Loucy (cell line): ENCODE data around the gene RCAN1.
A peak's percentile ranks its signal among the peaks of the same experiment; 100 is the strongest.

Source experiments
- H2AFZ ChIP-seq: fragments of 200-600 bp; sonication (generic); 2 replicates; pipeline ENCODE4 v1.6.0; 2016; ENCODE audit warnings: antibody characterized with exemption, mild to moderate bottlenecking, low read length, moderate library complexity
- H3F3A ChIP-seq: fragments of 200-600 bp; 2 replicates; pipeline ENCODE4 v1.6.0; 2016; ENCODE audit warnings: antibody characterized with exemption, low read depth, mild to moderate bottlenecking
- H3K27me3 ChIP-seq: fragments of 200-600 bp; sonication (generic); 2 replicates; pipeline ENCODE4 v1.6.1; 2014; ENCODE audit warnings: low read length, mild to moderate bottlenecking; ENCODE audit not compliant: insufficient read depth, poor library complexity, severe bottlenecking
- H3K36me3 ChIP-seq: fragments of 200-600 bp; sonication (generic); 2 replicates; pipeline ENCODE4 v1.6.1; 2016; ENCODE audit warnings: low read length; ENCODE audit not compliant: insufficient read depth
- H3K4me1 ChIP-seq: fragments of 200-600 bp; sonication (generic); 2 replicates; pipeline ENCODE4 v1.5.1; 2014; ENCODE audit warnings: low read length, mild to moderate bottlenecking; ENCODE audit not compliant: insufficient read depth, poor library complexity, severe bottlenecking
- H3K4me2 ChIP-seq: fragments of 200-600 bp; sonication (generic); 2 replicates; pipeline ENCODE4 v1.6.0; 2014; ENCODE audit warnings: antibody characterized with exemption, low read length, low read depth, mild to moderate bottlenecking; ENCODE audit not compliant: poor library complexity, severe bottlenecking
- H3K4me3 ChIP-seq: fragments of 200-600 bp; sonication (generic); 2 replicates; pipeline ENCODE4 v1.5.1; 2014; ENCODE audit warnings: low read length, mild to moderate bottlenecking, mixed read lengths; ENCODE audit not compliant: poor library complexity, severe bottlenecking
- H3K79me2 ChIP-seq: fragments of 200-600 bp; sonication (generic); 2 replicates; pipeline ENCODE4 v1.6.1; 2014; ENCODE audit warnings: low read length; ENCODE audit not compliant: insufficient read depth
- H3K9ac ChIP-seq: fragments of 200-600 bp; sonication (generic); 2 replicates; pipeline ENCODE4 v1.6.0; 2014; ENCODE audit warnings: mild to moderate bottlenecking, low read depth, low read length, moderate library complexity; ENCODE audit not compliant: poor library complexity, severe bottlenecking
- H3K9me2 ChIP-seq: fragments of 200-600 bp; sonication (generic); replicated peaks from 2 replicates; pipeline ENCODE4 v1.6.1; 2016; ENCODE audit warnings: low read depth, low read length, mixed read lengths
- H3K9me3 ChIP-seq: fragments of 200-600 bp; sonication (generic); 2 replicates; pipeline ENCODE4 v1.6.1; 2014; ENCODE audit warnings: mild to moderate bottlenecking, antibody characterized with exemption, low read length, low read depth; ENCODE audit not compliant: insufficient read depth
- H4K20me1 ChIP-seq: fragments of 200-600 bp; sonication (generic); 2 replicates; pipeline ENCODE4 v1.6.0; 2014; ENCODE audit warnings: antibody characterized with exemption, low read length, mild to moderate bottlenecking; ENCODE audit not compliant: insufficient read depth, poor library complexity, severe bottlenecking
- EZH2phosphoT487 ChIP-seq: fragments of 200-600 bp; IDR thresholded peaks from 2 replicates; pipeline ENCODE4 v1.6.1; 2018; ENCODE audit warnings: antibody characterized with exemption, mild to moderate bottlenecking, moderate library complexity, borderline replicate concordance
- TF ChIP-seq, protein P1 (sequence below): fragments of 200-600 bp; sonication (generic); conservative IDR thresholded peaks from 2 replicates; pipeline ENCODE4 v1.5.1; 2014; ENCODE audit warnings: mild to moderate bottlenecking, antibody characterized with exemption, low read length

Gene RCAN1

DNA sequence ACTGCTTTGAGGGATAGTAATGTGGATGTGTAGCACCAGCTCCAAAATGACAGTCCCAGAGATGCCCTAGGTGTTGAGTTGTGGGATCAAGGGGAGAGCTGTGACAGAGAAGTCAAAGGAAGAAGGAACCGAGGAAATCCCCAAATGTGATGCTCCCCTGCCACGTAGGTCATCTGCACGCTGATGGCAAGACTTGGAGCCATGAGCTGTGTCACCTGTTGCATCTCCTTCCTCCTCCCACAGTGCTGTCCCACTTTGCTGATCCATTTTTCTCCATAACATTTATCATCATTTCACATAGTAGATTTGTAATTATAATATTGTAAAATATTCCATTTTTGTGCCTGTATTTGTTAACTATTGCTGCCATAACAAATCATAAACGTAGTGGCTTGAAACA is 17.6 kb upstream of the RCAN1 start:
- no peaks in the 10 kb centered on the region for H3F3A ChIP-seq
- no peaks in the 10 kb centered on the region for H3K4me1 ChIP-seq
- no peak overlapping the region for H3K9ac ChIP-seq
- TF ChIP-seq EZH2phosphoT487 = no peak
- TF ChIP-seq, protein P1, sequence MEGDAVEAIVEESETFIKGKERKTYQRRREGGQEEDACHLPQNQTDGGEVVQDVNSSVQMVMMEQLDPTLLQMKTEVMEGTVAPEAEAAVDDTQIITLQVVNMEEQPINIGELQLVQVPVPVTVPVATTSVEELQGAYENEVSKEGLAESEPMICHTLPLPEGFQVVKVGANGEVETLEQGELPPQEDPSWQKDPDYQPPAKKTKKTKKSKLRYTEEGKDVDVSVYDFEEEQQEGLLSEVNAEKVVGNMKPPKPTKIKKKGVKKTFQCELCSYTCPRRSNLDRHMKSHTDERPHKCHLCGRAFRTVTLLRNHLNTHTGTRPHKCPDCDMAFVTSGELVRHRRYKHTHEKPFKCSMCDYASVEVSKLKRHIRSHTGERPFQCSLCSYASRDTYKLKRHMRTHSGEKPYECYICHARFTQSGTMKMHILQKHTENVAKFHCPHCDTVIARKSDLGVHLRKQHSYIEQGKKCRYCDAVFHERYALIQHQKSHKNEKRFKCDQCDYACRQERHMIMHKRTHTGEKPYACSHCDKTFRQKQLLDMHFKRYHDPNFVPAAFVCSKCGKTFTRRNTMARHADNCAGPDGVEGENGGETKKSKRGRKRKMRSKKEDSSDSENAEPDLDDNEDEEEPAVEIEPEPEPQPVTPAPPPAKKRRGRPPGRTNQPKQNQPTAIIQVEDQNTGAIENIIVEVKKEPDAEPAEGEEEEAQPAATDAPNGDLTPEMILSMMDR = no peak
- no peak overlapping the region for H2AFZ ChIP-seq
- H3K27me3 ChIP-seq = no peaks in the 10 kb centered on the region
- no peaks in the 10 kb centered on the region for H3K9me2 ChIP-seq
- no peak overlapping the region for H3K4me3 ChIP-seq
- no peak overlapping the region for H3K4me2 ChIP-seq
- H3K36me3 ChIP-seq = no peaks in the 10 kb centered on the region
- H3K9me3 ChIP-seq = no peaks in the 10 kb centered on the region
- H4K20me1 ChIP-seq = no peaks in the 10 kb centered on the region
- no peaks in the 10 kb centered on the region for H3K79me2 ChIP-seq

DNA sequence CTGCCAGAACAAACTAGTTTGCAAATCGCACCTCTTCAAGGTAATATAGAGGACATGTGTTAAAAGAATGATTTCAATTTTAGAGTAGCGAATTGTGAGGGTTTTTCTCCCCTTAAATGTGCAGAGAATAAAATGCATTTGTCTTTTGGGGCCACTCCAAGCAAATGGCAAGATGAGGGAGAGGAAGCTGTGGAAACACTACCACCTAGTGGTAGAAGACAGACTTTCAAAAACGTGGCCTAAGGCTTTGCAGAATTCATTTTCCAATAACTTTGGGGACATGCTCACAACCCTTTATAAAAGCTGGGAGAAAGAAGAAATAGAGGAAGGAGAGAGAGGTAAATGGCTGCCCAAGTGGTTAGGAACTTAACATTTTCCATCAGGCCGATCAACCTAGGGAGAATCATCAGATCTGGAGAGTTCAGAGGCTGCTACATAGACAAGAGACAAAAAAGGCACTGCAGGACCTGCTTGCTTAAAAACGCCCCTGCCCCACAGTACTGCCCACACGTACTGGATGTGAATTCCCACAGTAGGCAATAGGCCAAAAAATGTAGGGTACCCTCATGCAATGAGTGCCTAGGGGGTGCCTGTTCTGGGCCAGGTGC is 15.7 kb upstream of the RCAN1 start:
- Histone ChIP-seq H3K36me3 (no peaks in the 10 kb centered on the region), H3K9ac (no peak overlapping the region), H3K4me2 (no peak overlapping the region), H2AFZ (peak overlapping the region; percentile 53), H3K4me1 (no peaks in the 10 kb centered on the region), H3K79me2 (no peaks in the 10 kb centered on the region), H3K9me2 (no peaks in the 10 kb centered on the region), H3K9me3 (no peaks in the 10 kb centered on the region), H3K27me3 (no peaks in the 10 kb centered on the region), H3F3A (no peaks in the 10 kb centered on the region), H4K20me1 (no peaks in the 10 kb centered on the region), H3K4me3 (no peak overlapping the region)
- TF ChIP-seq EZH2phosphoT487 = no peak
- TF ChIP-seq, protein P1 = peak; percentile 87

DNA sequence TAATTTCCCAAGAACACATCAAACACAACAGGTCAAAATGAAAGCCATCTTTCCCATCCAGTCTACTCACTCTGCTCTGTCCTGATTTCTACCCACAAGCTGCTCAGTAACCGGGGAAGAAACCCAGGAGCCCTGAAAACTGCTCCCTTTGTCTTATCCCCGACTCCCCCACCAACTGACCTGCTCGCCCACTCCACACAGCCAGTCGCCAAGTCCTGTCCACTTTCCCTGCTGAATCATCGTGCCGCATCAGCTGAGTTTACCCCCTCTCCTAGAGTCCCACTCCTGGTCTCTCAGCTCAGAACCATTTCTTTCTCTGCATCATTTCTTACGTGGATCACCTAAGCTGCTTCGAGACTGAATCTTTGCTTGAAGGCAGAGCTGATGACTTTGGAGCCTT is 11.2 kb upstream of the RCAN1 start:
- Histone ChIP-seq H3K4me2 (no peak overlapping the region), H3K9me3 (no peaks in the 10 kb centered on the region), H3K79me2 (no peaks in the 10 kb centered on the region), H4K20me1 (no peaks in the 10 kb centered on the region), H3K36me3 (no peaks in the 10 kb centered on the region), H3K4me1 (no peaks in the 10 kb centered on the region), H3F3A (no peaks in the 10 kb centered on the region), H2AFZ (no peak overlapping the region), H3K4me3 (no peak overlapping the region), H3K9me2 (no peaks in the 10 kb centered on the region), H3K9ac (no peak overlapping the region), H3K27me3 (no peaks in the 10 kb centered on the region)
- TF ChIP-seq, protein P1 = no peak
- no peak for TF ChIP-seq EZH2phosphoT487
